Measurements from ENCODE around the gene INHBE.

Gene INHBE

GRCh38 chr12:57459750-57460467, 4.8 kb downstream of the INHBE start, which contains the start of gene GLI1:
Gene GLI1, plus strand, starts transcription at chr12:57459785. Its CDS starts 3,907 bp downstream, at chr12:57463692.
- no peaks in the 10 kb centered on the region for H3K36me3 ChIP-seq (ENCODE audit: control insufficient read depth in 2 of 2, insufficient read depth in 1 of 2, low read length in 2 of 2)
- no peaks in the 10 kb centered on the region for H3K9me3 ChIP-seq (ENCODE audit: control insufficient read depth, insufficient read depth, low read depth, low read length)
- POLR2A ChIA-PET: interaction anchor here (0.6 to 4.0 kb wide), 3 partner anchors 47 to 230 kb away, joined by 3 to 13 read pairs (median 11); partner anchors contain the start of genes DDIT3 and SHMT2
- peak within 1 kb of the TSS; percentile 47; the same call in 1 of the 2 replicates for H3K27ac ChIP-seq (ENCODE audit: extremely low read depth, low read depth, low read length)
- H3K4me1 ChIP-seq (ENCODE audit: control insufficient read depth, insufficient read depth, low read length): peaks cover 8% of the 10 kb centered on the region
- H3K4me3 ChIP-seq (ENCODE audit: low read depth, low read length): peak within 1 kb of the TSS; percentile 57
- CTCF ChIA-PET: interaction anchor here (1.0 to 4.2 kb wide), 28 partner anchors 7 to 246 kb away, joined by 3 to 38 read pairs (median 5); partner anchors contain the start of genes DDIT3 and INHBC
- TF ChIP-seq KLF8 (tag by site-specific recombination; IDR thresholded peaks at IDR 0.05) (peak; percentile 61; the same call in 1 of the 2 replicates), SP2 (tag by site-specific recombination; IDR thresholded peaks at IDR 0.05) (peak; percentile 76), SCRT1 (tag by site-specific recombination; IDR thresholded peaks at IDR 0.05; ENCODE audit: borderline replicate concordance) (no peak), ZFHX2 (tag by site-specific recombination; conservative IDR thresholded peaks at IDR 0.05) (peak; percentile 26; the same call in 1 of the 2 replicates), ZNF423 (tag by site-specific recombination; IDR thresholded peaks at IDR 0.05) (no peak), EGR2 (tag by site-specific recombination; IDR thresholded peaks at IDR 0.05; ENCODE audit: low read depth) (peak; percentile 20; the same call in 1 of the 2 replicates), PATZ1 (tag by site-specific recombination; IDR thresholded peaks at IDR 0.05) (peak; percentile 96), ZNF571 (tag by site-specific recombination; IDR thresholded peaks at IDR 0.05) (no peak), IKZF3 (tag by site-specific recombination; IDR thresholded peaks at IDR 0.05) (peak; percentile 34), PRDM1 (tag by site-specific recombination; IDR thresholded peaks at IDR 0.05) (peak; percentile 46; the same call in 1 of the 2 replicates), ZBTB49 (tag by site-specific recombination; IDR thresholded peaks at IDR 0.05; ENCODE audit: low read depth) (no peak), ZNF639 (tag by site-specific recombination; IDR thresholded peaks at IDR 0.05) (peak; percentile 7; the same call in 1 of the 2 replicates), ZSCAN16 (tag by site-specific recombination; IDR thresholded peaks at IDR 0.05) (no peak), ZBTB10 (tag by site-specific recombination; IDR thresholded peaks at IDR 0.05) (peak; percentile 82), KLF16 (tag by site-specific recombination; IDR thresholded peaks at IDR 0.05) (peak; percentile 54), ZNF341 (tag by site-specific recombination; IDR thresholded peaks at IDR 0.05; ENCODE audit: low read depth) (peak; percentile 95), ZFP3 (tag by site-specific recombination; IDR thresholded peaks at IDR 0.05; ENCODE audit: low read depth) (no peak), ZNF837 (tag by site-specific recombination; IDR thresholded peaks at IDR 0.05) (no peak), ZNF175 (tag by site-specific recombination; IDR thresholded peaks at IDR 0.05) (no peak), ZNF48 (tag by site-specific recombination; IDR thresholded peaks at IDR 0.05) (no peak)
- TF ChIP-seq, protein P1, sequence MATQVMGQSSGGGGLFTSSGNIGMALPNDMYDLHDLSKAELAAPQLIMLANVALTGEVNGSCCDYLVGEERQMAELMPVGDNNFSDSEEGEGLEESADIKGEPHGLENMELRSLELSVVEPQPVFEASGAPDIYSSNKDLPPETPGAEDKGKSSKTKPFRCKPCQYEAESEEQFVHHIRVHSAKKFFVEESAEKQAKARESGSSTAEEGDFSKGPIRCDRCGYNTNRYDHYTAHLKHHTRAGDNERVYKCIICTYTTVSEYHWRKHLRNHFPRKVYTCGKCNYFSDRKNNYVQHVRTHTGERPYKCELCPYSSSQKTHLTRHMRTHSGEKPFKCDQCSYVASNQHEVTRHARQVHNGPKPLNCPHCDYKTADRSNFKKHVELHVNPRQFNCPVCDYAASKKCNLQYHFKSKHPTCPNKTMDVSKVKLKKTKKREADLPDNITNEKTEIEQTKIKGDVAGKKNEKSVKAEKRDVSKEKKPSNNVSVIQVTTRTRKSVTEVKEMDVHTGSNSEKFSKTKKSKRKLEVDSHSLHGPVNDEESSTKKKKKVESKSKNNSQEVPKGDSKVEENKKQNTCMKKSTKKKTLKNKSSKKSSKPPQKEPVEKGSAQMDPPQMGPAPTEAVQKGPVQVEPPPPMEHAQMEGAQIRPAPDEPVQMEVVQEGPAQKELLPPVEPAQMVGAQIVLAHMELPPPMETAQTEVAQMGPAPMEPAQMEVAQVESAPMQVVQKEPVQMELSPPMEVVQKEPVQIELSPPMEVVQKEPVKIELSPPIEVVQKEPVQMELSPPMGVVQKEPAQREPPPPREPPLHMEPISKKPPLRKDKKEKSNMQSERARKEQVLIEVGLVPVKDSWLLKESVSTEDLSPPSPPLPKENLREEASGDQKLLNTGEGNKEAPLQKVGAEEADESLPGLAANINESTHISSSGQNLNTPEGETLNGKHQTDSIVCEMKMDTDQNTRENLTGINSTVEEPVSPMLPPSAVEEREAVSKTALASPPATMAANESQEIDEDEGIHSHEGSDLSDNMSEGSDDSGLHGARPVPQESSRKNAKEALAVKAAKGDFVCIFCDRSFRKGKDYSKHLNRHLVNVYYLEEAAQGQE (tag by site-specific recombination; IDR thresholded peaks at IDR 0.05): no peak
- TF ChIP-seq, protein P2, sequence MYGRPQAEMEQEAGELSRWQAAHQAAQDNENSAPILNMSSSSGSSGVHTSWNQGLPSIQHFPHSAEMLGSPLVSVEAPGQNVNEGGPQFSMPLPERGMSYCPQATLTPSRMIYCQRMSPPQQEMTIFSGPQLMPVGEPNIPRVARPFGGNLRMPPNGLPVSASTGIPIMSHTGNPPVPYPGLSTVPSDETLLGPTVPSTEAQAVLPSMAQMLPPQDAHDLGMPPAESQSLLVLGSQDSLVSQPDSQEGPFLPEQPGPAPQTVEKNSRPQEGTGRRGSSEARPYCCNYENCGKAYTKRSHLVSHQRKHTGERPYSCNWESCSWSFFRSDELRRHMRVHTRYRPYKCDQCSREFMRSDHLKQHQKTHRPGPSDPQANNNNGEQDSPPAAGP (tag by site-specific recombination; IDR thresholded peaks at IDR 0.05): peak; percentile 54; the same call in 1 of the 2 replicates

Measured in HEK293 (cell line).